Vagina (tissue), 2 donors: Measurements from ENCODE around the gene PNISR.

Experiments
- CTCF ChIP-seq, 3 experiments: fragments of 450-650 bp in 2 of 3; fragments of 200-600 bp in 1 of 3; sonication (generic) in 1 of 3; IDR thresholded peaks; one replicate each; pipeline ENCODE4 v1.5.1; 2017 to 2019; ENCODE audit warnings: antibody characterized with exemption in 3 of 3, mild to moderate bottlenecking in 2 of 3, moderate library complexity in 2 of 3
- POLR2A ChIP-seq, 2 donors: fragments of 450-650 bp; IDR thresholded peaks; one replicate each; pipeline ENCODE4 v1.6.1; 2017; ENCODE audit warnings: antibody characterized with exemption in 2 of 2, mild to moderate bottlenecking in 2 of 2, moderate library complexity in 2 of 2

- TF ChIP-seq POLR2A (IDR thresholded peaks at IDR 0.05) (no peak), CTCF (IDR thresholded peaks at IDR 0.05) (no peak)
Observed at GRCh38 chr6:99369533-99369932, 55.6 kb downstream of the PNISR start.
